ENCODE results near the gene ZNF143. TPM values are rescaled to one million over a fixed set of nuclear protein-coding genes. Genes with fewer than 3 reads are reported as not detected.

The ZNF143 gene
- total and polyA plus RNA-seq, 10 of the 15 experiments (the other 5 are each of a cell fraction or from before 2014, with no cell fraction given), result 13.6 to 48.7 (median 19.4) TPM

DNA sequence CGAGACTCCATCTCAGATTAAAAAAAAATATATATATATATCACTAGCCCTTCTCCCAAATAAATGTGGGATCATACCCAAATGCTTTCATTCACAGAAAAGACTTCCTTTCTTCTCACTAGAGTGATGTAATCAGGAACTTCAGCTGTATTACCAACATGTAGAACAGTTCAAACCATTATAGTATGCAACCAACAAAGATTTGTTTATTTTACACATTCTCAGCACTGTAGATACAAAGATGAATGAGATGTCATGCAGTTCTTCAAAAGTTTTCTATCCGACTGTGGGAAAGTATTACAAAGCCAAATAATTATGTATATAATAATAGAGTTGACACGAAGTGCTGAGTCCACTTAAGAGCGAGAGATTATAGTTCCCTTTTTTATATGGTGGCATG, 22.2 kb upstream of the ZNF143 start (continued):
- TF ChIP-seq, protein P1, sequence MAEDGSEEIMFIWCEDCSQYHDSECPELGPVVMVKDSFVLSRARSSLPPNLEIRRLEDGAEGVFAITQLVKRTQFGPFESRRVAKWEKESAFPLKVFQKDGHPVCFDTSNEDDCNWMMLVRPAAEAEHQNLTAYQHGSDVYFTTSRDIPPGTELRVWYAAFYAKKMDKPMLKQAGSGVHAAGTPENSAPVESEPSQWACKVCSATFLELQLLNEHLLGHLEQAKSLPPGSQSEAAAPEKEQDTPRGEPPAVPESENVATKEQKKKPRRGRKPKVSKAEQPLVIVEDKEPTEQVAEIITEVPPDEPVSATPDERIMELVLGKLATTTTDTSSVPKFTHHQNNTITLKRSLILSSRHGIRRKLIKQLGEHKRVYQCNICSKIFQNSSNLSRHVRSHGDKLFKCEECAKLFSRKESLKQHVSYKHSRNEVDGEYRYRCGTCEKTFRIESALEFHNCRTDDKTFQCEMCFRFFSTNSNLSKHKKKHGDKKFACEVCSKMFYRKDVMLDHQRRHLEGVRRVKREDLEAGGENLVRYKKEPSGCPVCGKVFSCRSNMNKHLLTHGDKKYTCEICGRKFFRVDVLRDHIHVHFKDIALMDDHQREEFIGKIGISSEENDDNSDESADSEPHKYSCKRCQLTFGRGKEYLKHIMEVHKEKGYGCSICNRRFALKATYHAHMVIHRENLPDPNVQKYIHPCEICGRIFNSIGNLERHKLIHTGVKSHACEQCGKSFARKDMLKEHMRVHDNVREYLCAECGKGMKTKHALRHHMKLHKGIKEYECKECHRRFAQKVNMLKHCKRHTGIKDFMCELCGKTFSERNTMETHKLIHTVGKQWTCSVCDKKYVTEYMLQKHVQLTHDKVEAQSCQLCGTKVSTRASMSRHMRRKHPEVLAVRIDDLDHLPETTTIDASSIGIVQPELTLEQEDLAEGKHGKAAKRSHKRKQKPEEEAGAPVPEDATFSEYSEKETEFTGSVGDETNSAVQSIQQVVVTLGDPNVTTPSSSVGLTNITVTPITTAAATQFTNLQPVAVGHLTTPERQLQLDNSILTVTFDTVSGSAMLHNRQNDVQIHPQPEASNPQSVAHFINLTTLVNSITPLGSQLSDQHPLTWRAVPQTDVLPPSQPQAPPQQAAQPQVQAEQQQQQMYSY (CRISPR knock-in tag; IDR thresholded peaks at IDR 0.05), result no peak
- TF ChIP-seq POU2F2 (IDR thresholded peaks at IDR 0.05; ENCODE audit: borderline replicate concordance, low read depth, low read length), result no peak

DNA sequence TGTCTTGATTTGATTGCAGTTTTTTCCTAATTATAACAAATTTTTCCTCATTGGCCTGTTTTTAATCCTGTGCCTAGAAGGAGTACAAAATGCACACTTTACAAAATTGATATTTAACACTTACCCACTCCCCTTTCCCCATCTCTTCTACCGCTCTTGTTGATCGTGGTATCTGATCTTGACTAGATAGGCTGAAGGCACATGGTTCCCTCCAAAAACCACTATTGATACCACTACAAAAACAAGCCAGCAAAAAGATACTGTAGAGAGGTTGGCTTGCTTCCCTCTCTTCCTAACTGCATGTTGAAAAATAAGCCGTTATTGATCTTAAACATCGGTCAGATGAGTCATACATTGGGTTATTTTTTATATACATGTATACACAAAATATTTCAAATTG, 14.6 kb upstream of the ZNF143 start:
- WGBS (ENCODE audit: insufficient coverage, insufficient replicate concordance, low lambda C conversion rate, missing lambda C conversion rate), result 85% methylated on average over 4 of the region's 4 CpGs
- H2AFZ ChIP-seq (ENCODE audit: control insufficient read depth, low read depth, low read length), result no peak overlapping the region
- FAIRE-seq, result no peak
- POLR2A ChIA-PET, result no interaction called here
- H3K4me3 ChIP-seq, result no peak overlapping the region
- in situ Hi-C loops (cut with MboI), result no loop called here
- no peaks in the 10 kb centered on the region; the same call in 2 of the 3 replicates for H3K9me3 ChIP-seq (replicated peaks; ENCODE audit: control insufficient read depth, insufficient read depth, low read length)
- no peaks in the 10 kb centered on the region for H3K4me1 ChIP-seq (ENCODE audit: control insufficient read depth, insufficient read depth, low read length)
- RAD21 ChIA-PET (ENCODE audit: unreplicated experiment), result no interaction called here
- SMC1A ChIA-PET (ENCODE audit: uncharacterized antibody, unreplicated experiment), result no interaction called here
- H4K20me1 ChIP-seq (ENCODE audit: control insufficient read depth, insufficient read depth), result no peaks in the 10 kb centered on the region
- no peak overlapping the region for H3K4me2 ChIP-seq (ENCODE audit: control insufficient read depth, insufficient read depth)
- H3K36me3 ChIP-seq (ENCODE audit: control insufficient read depth in 2 of 2, insufficient read depth in 2 of 2, low read length in 1 of 2), result peaks cover 3 to 14% of the 10 kb centered on the region in 2 experiments; a peak in 3 of 4 replicates
- ATAC-seq, result no peak
- intact Hi-C loops (cut with micrococcal nuclease; ENCODE audit: unreplicated experiment), result loop anchor here (5.0 kb wide), 1 partner anchor 61 kb away; no protein-coding TSS in a partner anchor
- no peak for DNase-seq (ENCODE audit: low read depth, low spot score)
- H3K9ac ChIP-seq (ENCODE audit: control insufficient read depth, insufficient read depth, low read length), result no peak overlapping the region
- no peaks in the 10 kb centered on the region for H3K79me2 ChIP-seq (ENCODE audit: control insufficient read depth, insufficient read depth, low read length)
- H3K27ac ChIP-seq (ENCODE audit: control insufficient read depth, insufficient read depth), result no peak overlapping the region
- CTCF ChIA-PET, result no interaction called here
- no peaks in the 10 kb centered on the region for H3K27me3 ChIP-seq (replicated peaks in 1 of 2; ENCODE audit: control insufficient read depth in 2 of 2, insufficient read depth in 2 of 2, low read length in 1 of 2)
- TSS peak; percentile 43 for BruUV-seq (replicated peaks)
- TF ChIP-seq, protein P2, sequence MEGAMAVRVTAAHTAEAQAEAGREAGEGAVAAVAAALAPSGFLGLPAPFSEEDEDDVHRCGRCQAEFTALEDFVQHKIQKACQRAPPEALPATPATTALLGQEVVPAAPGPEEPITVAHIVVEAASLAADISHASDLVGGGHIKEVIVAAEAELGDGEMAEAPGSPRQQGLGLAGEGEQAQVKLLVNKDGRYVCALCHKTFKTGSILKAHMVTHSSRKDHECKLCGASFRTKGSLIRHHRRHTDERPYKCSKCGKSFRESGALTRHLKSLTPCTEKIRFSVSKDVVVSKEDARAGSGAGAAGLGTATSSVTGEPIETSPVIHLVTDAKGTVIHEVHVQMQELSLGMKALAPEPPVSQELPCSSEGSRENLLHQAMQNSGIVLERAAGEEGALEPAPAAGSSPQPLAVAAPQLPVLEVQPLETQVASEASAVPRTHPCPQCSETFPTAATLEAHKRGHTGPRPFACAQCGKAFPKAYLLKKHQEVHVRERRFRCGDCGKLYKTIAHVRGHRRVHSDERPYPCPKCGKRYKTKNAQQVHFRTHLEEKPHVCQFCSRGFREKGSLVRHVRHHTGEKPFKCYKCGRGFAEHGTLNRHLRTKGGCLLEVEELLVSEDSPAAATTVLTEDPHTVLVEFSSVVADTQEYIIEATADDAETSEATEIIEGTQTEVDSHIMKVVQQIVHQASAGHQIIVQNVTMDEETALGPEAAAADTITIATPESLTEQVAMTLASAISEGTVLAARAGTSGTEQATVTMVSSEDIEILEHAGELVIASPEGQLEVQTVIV (IDR thresholded peaks at IDR 0.05; ENCODE audit: borderline replicate concordance, partially characterized antibody), result no peak
- no peak for TF ChIP-seq IKZF1 (conservative IDR thresholded peaks at IDR 0.05)
- TF ChIP-seq BACH1 (IDR thresholded peaks at IDR 0.05; ENCODE audit: borderline replicate concordance), result no peak
- no peak for TF ChIP-seq GABPA (IDR thresholded peaks at IDR 0.05; ENCODE audit: low read depth)
- TF ChIP-seq, protein P3, sequence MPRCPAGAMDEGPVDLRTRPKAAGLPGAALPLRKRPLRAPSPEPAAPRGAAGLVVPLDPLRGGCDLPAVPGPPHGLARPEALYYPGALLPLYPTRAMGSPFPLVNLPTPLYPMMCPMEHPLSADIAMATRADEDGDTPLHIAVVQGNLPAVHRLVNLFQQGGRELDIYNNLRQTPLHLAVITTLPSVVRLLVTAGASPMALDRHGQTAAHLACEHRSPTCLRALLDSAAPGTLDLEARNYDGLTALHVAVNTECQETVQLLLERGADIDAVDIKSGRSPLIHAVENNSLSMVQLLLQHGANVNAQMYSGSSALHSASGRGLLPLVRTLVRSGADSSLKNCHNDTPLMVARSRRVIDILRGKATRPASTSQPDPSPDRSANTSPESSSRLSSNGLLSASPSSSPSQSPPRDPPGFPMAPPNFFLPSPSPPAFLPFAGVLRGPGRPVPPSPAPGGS (IDR thresholded peaks at IDR 0.05; ENCODE audit: borderline replicate concordance, insufficient read depth, low read depth, low read length, poor library complexity, severe bottlenecking), result no peak
- no peak for TF ChIP-seq NFIC (IDR thresholded peaks at IDR 0.05; ENCODE audit: low read depth, low read length)
- TF ChIP-seq RFX5 (IDR thresholded peaks at IDR 0.05; ENCODE audit: low read depth, low read length), result no peak
- TF ChIP-seq DPF2 (IDR thresholded peaks at IDR 0.05), result no peak
- no peak for TF ChIP-seq EGR1 (IDR thresholded peaks at IDR 0.05; ENCODE audit: borderline replicate concordance in 1 of 2, low read depth in 2 of 2, low read length in 2 of 2)
- TF ChIP-seq, protein P4, sequence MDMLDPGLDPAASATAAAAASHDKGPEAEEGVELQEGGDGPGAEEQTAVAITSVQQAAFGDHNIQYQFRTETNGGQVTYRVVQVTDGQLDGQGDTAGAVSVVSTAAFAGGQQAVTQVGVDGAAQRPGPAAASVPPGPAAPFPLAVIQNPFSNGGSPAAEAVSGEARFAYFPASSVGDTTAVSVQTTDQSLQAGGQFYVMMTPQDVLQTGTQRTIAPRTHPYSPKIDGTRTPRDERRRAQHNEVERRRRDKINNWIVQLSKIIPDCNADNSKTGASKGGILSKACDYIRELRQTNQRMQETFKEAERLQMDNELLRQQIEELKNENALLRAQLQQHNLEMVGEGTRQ (IDR thresholded peaks at IDR 0.05; ENCODE audit: borderline replicate concordance, low read depth, low read length), result no peak
- TF ChIP-seq TCF12 (IDR thresholded peaks at IDR 0.05; ENCODE audit: low read depth, low read length), result no peak
- no peak for TF ChIP-seq MTA2 (IDR thresholded peaks at IDR 0.05; ENCODE audit: low read depth)
- TF ChIP-seq IKZF2 (IDR thresholded peaks at IDR 0.05), result no peak
- TF ChIP-seq SREBF2 (IDR thresholded peaks at IDR 0.05; ENCODE audit: low read length), result no peak
